Activated B cell treated with CpG ODN at 0.5 μM for 24 hours (primary cell): ENCODE measurements around the gene APCDD1L. TPM values are rescaled to one million over a fixed set of nuclear protein-coding genes. Genes with fewer than 3 reads are reported as not detected.

Source experiments
- ATAC-seq: fragments of 200-7000 bp; cut with Tn5 transposase; one replicate; pipeline ENCODE4 v1.10.0; 2021; ENCODE audit warnings: low read depth, mild to moderate bottlenecking, moderate library complexity
- CTCF ChIA-PET: fragments of 350-600 bp; sonication (Branson Sonifier 250); formaldehyde crosslinking; loops from one replicate; lab custom pipeline; 2021; ENCODE audit warnings: antibody characterized with exemption; lab: Charles Lee
- POLR2A ChIA-PET: fragments of 350-600 bp; sonication (Branson Sonifier 250); formaldehyde crosslinking; loops from one replicate; lab custom pipeline; 2021; ENCODE audit warnings: antibody characterized with exemption; lab: Charles Lee
- DNase-seq: peaks from one replicate; pipeline ENCODE4 v3.0.0; 2022
- H3K27ac Mint-ChIP-seq: one replicate; pipeline ENCODE4 v1.8.0; 2020; ENCODE audit warnings: mixed read lengths
- H3K27me3 Mint-ChIP-seq: one replicate; pipeline ENCODE4 v1.8.0; 2021; ENCODE audit warnings: mixed read lengths
- H3K36me3 Mint-ChIP-seq: one replicate; pipeline ENCODE4 v1.8.0; 2021; ENCODE audit warnings: low read depth, mixed read lengths
- H3K4me1 Mint-ChIP-seq: one replicate; pipeline ENCODE4 v1.8.0; 2021; ENCODE audit warnings: mixed read lengths
- H3K4me3 Mint-ChIP-seq: one replicate; pipeline ENCODE4 v1.8.0; 2020; ENCODE audit warnings: mild to moderate bottlenecking, mixed read lengths
- H3K9me3 Mint-ChIP-seq: one replicate; pipeline ENCODE4 v1.8.0; 2020; ENCODE audit warnings: mixed read lengths
- intact Hi-C: fragments of 100-400 bp; cut with micrococcal nuclease; formaldehyde crosslinking; loops from one replicate; pipeline ENCODE4 v1.15.1; 2024
- total RNA-seq: library from RNA; stranded (reverse); gene quantifications from 2 replicates; pipeline ENCODE4 v1.2.3, GENCODE V29; 2022
- TF ChIP-seq, protein P1 (sequence below): fragments of 200-600 bp; IDR thresholded peaks from one replicate; pipeline ENCODE4 v1.8.0; 2022; ENCODE audit warnings: antibody characterized with exemption, mild to moderate bottlenecking

APCDD1L gene
- total RNA-seq, result not detected in 2 replicates

DNA sequence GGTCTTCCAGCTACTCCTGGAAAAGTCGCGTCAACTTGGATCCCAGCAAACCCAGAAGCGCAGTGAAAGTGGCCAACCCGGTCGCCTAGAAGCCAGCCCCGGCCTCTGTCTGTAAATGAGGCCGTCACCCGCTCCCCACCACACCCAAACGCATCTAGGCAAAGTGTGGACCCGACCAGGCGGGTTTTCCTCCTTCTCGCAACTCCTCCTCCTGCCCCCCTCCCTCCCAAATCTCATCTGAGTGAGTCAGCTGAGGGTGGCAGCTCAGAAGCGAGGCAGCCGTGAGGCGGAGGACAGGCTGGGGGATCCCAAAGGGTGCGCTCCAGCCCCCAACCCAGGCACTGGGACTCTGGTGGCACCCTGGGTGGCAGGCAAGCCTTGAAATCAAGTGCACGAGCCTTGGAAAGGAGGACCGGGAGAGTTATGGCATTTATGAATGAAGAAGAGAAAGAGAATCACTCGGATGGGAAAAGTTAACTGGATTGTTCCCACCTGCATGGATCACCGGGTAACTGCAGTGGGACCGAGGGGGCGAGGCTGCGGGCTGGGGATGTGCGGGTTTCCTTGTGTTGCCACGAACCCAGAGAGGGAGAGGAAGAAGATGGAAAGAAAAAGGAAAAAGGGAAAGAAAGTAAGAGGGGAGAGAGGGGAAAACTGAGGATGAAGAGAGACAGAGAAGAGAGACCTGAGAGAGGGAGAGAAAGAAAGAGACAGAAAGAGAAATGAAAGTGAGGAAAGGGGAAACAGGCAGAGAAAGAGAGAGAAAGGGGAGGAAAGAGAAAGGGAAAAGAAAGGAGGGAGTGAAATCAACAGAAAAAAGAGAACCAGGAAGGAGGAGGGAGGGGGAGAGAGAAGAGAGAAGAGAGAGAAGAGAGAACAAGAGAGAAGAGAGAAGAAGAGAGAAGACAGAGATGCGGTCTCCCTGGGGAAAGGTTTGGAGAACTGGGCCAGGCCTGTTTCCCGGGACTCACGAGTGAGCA is at the start of gene APCDD1L:
Gene APCDD1L (minus strand): TSS at position 167 of the 980 bp plus-strand sequence. CDS start 692 bp downstream, outside the sequence.
- H3K4me3 Mint-ChIP-seq, result no peak within 1 kb of the TSS
- H3K4me1 Mint-ChIP-seq, result no peaks in the 10 kb centered on the region
- no peak within 1 kb of the TSS for H3K27ac Mint-ChIP-seq
- DNase-seq, result no peak
- intact Hi-C loops, result no loop called here
- POLR2A ChIA-PET, result no interaction called here
- no peaks in the 10 kb centered on the region for H3K36me3 Mint-ChIP-seq
- no peak for ATAC-seq
- CTCF ChIA-PET, result no interaction called here
- peaks cover 46% of the 10 kb centered on the region for H3K27me3 Mint-ChIP-seq
- TF ChIP-seq, protein P1, sequence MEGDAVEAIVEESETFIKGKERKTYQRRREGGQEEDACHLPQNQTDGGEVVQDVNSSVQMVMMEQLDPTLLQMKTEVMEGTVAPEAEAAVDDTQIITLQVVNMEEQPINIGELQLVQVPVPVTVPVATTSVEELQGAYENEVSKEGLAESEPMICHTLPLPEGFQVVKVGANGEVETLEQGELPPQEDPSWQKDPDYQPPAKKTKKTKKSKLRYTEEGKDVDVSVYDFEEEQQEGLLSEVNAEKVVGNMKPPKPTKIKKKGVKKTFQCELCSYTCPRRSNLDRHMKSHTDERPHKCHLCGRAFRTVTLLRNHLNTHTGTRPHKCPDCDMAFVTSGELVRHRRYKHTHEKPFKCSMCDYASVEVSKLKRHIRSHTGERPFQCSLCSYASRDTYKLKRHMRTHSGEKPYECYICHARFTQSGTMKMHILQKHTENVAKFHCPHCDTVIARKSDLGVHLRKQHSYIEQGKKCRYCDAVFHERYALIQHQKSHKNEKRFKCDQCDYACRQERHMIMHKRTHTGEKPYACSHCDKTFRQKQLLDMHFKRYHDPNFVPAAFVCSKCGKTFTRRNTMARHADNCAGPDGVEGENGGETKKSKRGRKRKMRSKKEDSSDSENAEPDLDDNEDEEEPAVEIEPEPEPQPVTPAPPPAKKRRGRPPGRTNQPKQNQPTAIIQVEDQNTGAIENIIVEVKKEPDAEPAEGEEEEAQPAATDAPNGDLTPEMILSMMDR, result no peak
- H3K9me3 Mint-ChIP-seq, result no peaks in the 10 kb centered on the region

GRCh38 chr20:58559368-58559729 is 44.1 kb upstream of the APCDD1L start:
- Mint-ChIP-seq H3K9me3 (peaks cover 4% of the 10 kb centered on the region), H3K4me3 (no peak overlapping the region), H3K27ac (no peak overlapping the region), H3K36me3 (no peaks in the 10 kb centered on the region), H3K4me1 (no peaks in the 10 kb centered on the region), H3K27me3 (peaks cover 14% of the 10 kb centered on the region)
- intact Hi-C loops, result no loop called here
- TF ChIP-seq, protein P1, result no peak
- ChIA-PET CTCF (no interaction called here), POLR2A (no interaction called here)
- DNase-seq (no peak), ATAC-seq (no peak)

GRCh38 chr20:58558486-58559367 is 43.5 kb upstream of the APCDD1L start:
- Mint-ChIP-seq H3K9me3 (peaks cover 1% of the 10 kb centered on the region), H3K36me3 (no peaks in the 10 kb centered on the region), H3K4me1 (no peaks in the 10 kb centered on the region), H3K4me3 (no peak overlapping the region), H3K27me3 (peaks cover 17% of the 10 kb centered on the region), H3K27ac (no peak overlapping the region)
- DNase-seq, result no peak
- CTCF ChIA-PET, result no interaction called here
- POLR2A ChIA-PET, result no interaction called here
- ATAC-seq, result no peak
- TF ChIP-seq, protein P1, result no peak
- intact Hi-C loops, result no loop called here

- H3K4me3 Mint-ChIP-seq, result no peak overlapping the region
- no peak overlapping the region for H3K27ac Mint-ChIP-seq
- CTCF ChIA-PET, result no interaction called here
- H3K36me3 Mint-ChIP-seq, result no peaks in the 10 kb centered on the region
- DNase-seq, result no peak
- no peaks in the 10 kb centered on the region for H3K9me3 Mint-ChIP-seq
- intact Hi-C loops, result no loop called here
- peaks cover 23% of the 10 kb centered on the region for H3K27me3 Mint-ChIP-seq
- TF ChIP-seq, protein P1, result no peak
- POLR2A ChIA-PET, result no interaction called here
- ATAC-seq, result no peak
- no peaks in the 10 kb centered on the region for H3K4me1 Mint-ChIP-seq
Observed at GRCh38 chr20:58557733-58558342, 42.6 kb upstream of the APCDD1L start.
